K562 (cell line): Measurements from ENCODE around the gene ZNF500. TPM values are rescaled to one million over a fixed set of nuclear protein-coding genes. Genes with fewer than 3 reads are reported as not detected.

ENCODE experiments used
- ATAC-seq: fragments of 200-7000 bp; cut with Tn5 transposase; 3 replicates; pipeline ENCODE4 v1.9.1; 2020; ENCODE audit warnings: moderate library complexity
- BruUV-seq: library from RNA; stranded (reverse); fragments of 400-500 nt; replicated peaks from 2 replicates; lab custom pipeline; 2021; lab: Mats Ljungman, UMichigan
- CTCF ChIA-PET: fragments of 300-600 bp; formaldehyde crosslinking; extraction: SDS; loops from one replicate; lab custom pipeline; 2021; ENCODE audit warnings: low intra/inter-chr PET ratio; lab: Yijun Ruan, JAX
- POLR2A ChIA-PET: fragments of 300-600, 350-650 bp; sonication (Branson Sonifier 250); formaldehyde crosslinking; extraction: SDS; loops from one replicate; lab custom pipeline; 2021; ENCODE audit warnings: antibody characterized with exemption, inconsistent platforms; lab: Yijun Ruan, JAX
- DNase-seq, 4 experiments: peaks; one replicate each; pipeline versions ENCODE4 v3.0.0 to v3.0.0-alpha.2; 2011 to 2018; ENCODE audit warnings: low spot score in 3 of 4, mixed read lengths in 3 of 4; ENCODE audit errors: extremely low read depth in 1 of 4
- FAIRE-seq: peaks from 2 replicates; lab custom pipeline; 2011; peaks lifted over from hg19 to GRCh38; lab: Jason Lieb, UNC
- H2AFZ ChIP-seq: 2 replicates; pipeline ENCODE4 v1.6.0; 2011; ENCODE audit warnings: low read depth, low read length, control low read depth, inconsistent platforms
- H3K27ac ChIP-seq: fragments of 200-600 bp; 3 replicates; pipeline ENCODE4 v1.8.0; 2011; ENCODE audit warnings: low read depth, mild to moderate bottlenecking, control low read depth, inconsistent platforms, low read length, moderate library complexity, mixed read lengths; ENCODE audit errors: extremely low read depth
- H3K27me3 ChIP-seq, 2 experiments: fragments of 300-600 bp in 1 of 2; 2 replicates in 1 of 2; 3 replicates in 1 of 2; pipeline versions ENCODE4 v1.6.0 to v1.8.0; 2011; ENCODE audit warnings: inconsistent platforms in 2 of 2, low read length in 2 of 2, mild to moderate bottlenecking in 1 of 2, mixed read lengths in 1 of 2, moderate library complexity in 1 of 2; ENCODE audit not compliant: control insufficient read depth in 2 of 2, insufficient read depth in 2 of 2
- H3K36me3 ChIP-seq: fragments of 300-600 bp; 3 replicates; pipeline ENCODE4 v1.8.0; 2011; ENCODE audit warnings: mild to moderate bottlenecking, low read length, inconsistent platforms; ENCODE audit not compliant: control insufficient read depth, insufficient read depth
- H3K4me1 ChIP-seq, 2 experiments: fragments of 200-600 bp in 1 of 2; replicated peaks in 1 of 2; 2 replicates in 1 of 2; 3 replicates in 1 of 2; pipeline versions ENCODE4 v1.5.1 to v1.8.0; 2011; ENCODE audit warnings: inconsistent platforms in 2 of 2, low read length in 2 of 2, mild to moderate bottlenecking in 1 of 2, mixed read lengths in 1 of 2, moderate library complexity in 1 of 2; ENCODE audit not compliant: control insufficient read depth in 2 of 2, insufficient read depth in 2 of 2
- H3K4me2 ChIP-seq: 2 replicates; pipeline ENCODE4 v1.6.1; 2011; ENCODE audit warnings: low read length, control low read depth, inconsistent platforms, mixed read lengths; ENCODE audit not compliant: insufficient read depth
- H3K4me3 ChIP-seq: fragments of 200-600 bp; sonication (generic), shearing (Covaris generic); 2 replicates; pipeline ENCODE4 v1.5.1; 2016; ENCODE audit warnings: control low read depth, inconsistent platforms
- H3K79me2 ChIP-seq: fragments of 200-600 bp; 3 replicates; pipeline ENCODE4 v1.8.0; 2011; ENCODE audit warnings: low read length, inconsistent platforms; ENCODE audit not compliant: control insufficient read depth, insufficient read depth
- H3K9ac ChIP-seq, 2 experiments: 2 replicates each; pipeline versions ENCODE4 v1.6.0 to v1.6.1; 2011; ENCODE audit warnings: low read depth in 2 of 2, low read length in 2 of 2, control low read depth in 1 of 2, inconsistent platforms in 1 of 2, mild to moderate bottlenecking in 1 of 2, mixed read lengths in 1 of 2; ENCODE audit not compliant: insufficient read depth in 1 of 2
- H3K9me1 ChIP-seq: one replicate; pipeline ENCODE4 v1.6.0; 2011; ENCODE audit warnings: inconsistent platforms, mild to moderate bottlenecking, low read length, moderate library complexity; ENCODE audit not compliant: control insufficient read depth, insufficient read depth
- H3K9me3 ChIP-seq: replicated peaks from 2 replicates; pipeline ENCODE4 v1.5.1; 2011; ENCODE audit warnings: low read depth, low read length, inconsistent platforms; ENCODE audit not compliant: control insufficient read depth, insufficient read depth
- H4K20me1 ChIP-seq: replicated peaks from 2 replicates; pipeline ENCODE4 v1.6.1; 2011; ENCODE audit warnings: low read length, inconsistent platforms, mixed read lengths; ENCODE audit not compliant: control insufficient read depth, insufficient read depth
- ARID2 ChIP-seq: fragments of 450-650 bp; IDR thresholded peaks from 2 replicates; pipeline ENCODE4 v1.6.1; 2017; ENCODE audit warnings: antibody characterized with exemption, mild to moderate bottlenecking
- ATF1 ChIP-seq, 2 experiments: fragments of 450-650 bp in 1 of 2; IDR thresholded peaks; 2 replicates each; pipeline ENCODE4 v1.6.1; 2016; ENCODE audit warnings: missing compliant biosample characterization in 1 of 2, missing genetic modification characterization in 1 of 2
- BCOR ChIP-seq: fragments of 450-650 bp; IDR thresholded peaks from 2 replicates; pipeline ENCODE4 v1.6.1; 2016
- BHLHE40 ChIP-seq: IDR thresholded peaks from 2 replicates; pipeline ENCODE4 v1.6.1; 2011; ENCODE audit warnings: low read length, improper control_type of control experiment
- CBFA2T3 ChIP-seq: fragments of 450-650 bp; IDR thresholded peaks from 2 replicates; pipeline ENCODE4 v1.6.1; 2017
- CBX1 ChIP-seq: sonication (generic); IDR thresholded peaks from 2 replicates; pipeline ENCODE4 v1.6.1; 2016; ENCODE audit warnings: antibody characterized with exemption, low read depth, mild to moderate bottlenecking
- CHD2 ChIP-seq: IDR thresholded peaks from 2 replicates; pipeline ENCODE4 v1.6.1; 2011; ENCODE audit warnings: low read depth, low read length
- FOXA1 ChIP-seq: fragments of 450-650 bp; IDR thresholded peaks from 2 replicates; pipeline ENCODE4 v1.6.1; 2016; ENCODE audit warnings: mild to moderate bottlenecking, borderline replicate concordance
- HMGXB4 ChIP-seq: sonication (generic); formaldehyde crosslinking; IDR thresholded peaks from 2 replicates; pipeline ENCODE4 v1.8.1; 2023; ENCODE audit warnings: mild to moderate bottlenecking, missing genetic modification reagents
- NR0B1 ChIP-seq: fragments of 450-650 bp; IDR thresholded peaks from one replicate; pipeline ENCODE4 v1.6.1; 2018; ENCODE audit warnings: mild to moderate bottlenecking, moderate library complexity; ENCODE audit not compliant: partially characterized antibody
- PHF20 ChIP-seq: fragments of 450-650 bp; IDR thresholded peaks from 2 replicates; pipeline ENCODE4 v1.6.1; 2018; ENCODE audit not compliant: partially characterized antibody
- SLC30A9 ChIP-seq: fragments of 250-450 bp; sonication (Bioruptor Pico); IDR thresholded peaks from 2 replicates; pipeline ENCODE4 v1.8.0; 2022; ENCODE audit warnings: mild to moderate bottlenecking, moderate library complexity
- SMARCB1 ChIP-seq: IDR thresholded peaks from 2 replicates; pipeline ENCODE4 v1.6.1; 2011; ENCODE audit warnings: improper control_type of control experiment, low read depth; ENCODE audit not compliant: insufficient read length
- SNRNP70 ChIP-seq: fragments of 200-400 bp; formaldehyde crosslinking; optimal IDR thresholded peaks from 2 replicates; pipeline ENCODE3; 2017; ENCODE audit warnings: low read depth, low read length
- SRF ChIP-seq, 2 experiments: fragments of 250-450, 450-650 bp in 1 of 2; sonication (Bioruptor Pico) in 1 of 2; sonication (generic) in 1 of 2; formaldehyde crosslinking; IDR thresholded peaks; 2 replicates each; pipeline versions ENCODE4 v1.5.0 to v1.5.1; 2020 to 2022; ENCODE audit warnings: mild to moderate bottlenecking in 1 of 2, missing genetic modification reagents in 1 of 2
- TAF7 ChIP-seq: fragments of 450-650 bp; IDR thresholded peaks from 2 replicates; pipeline ENCODE4 v1.6.1; 2016; ENCODE audit warnings: missing genetic modification characterization, missing compliant biosample characterization
- ZNF146 ChIP-seq: IDR thresholded peaks from one replicate; pipeline ENCODE4 v1.6.1; 2018; ENCODE audit warnings: missing compliant biosample characterization; ENCODE audit not compliant: unreplicated experiment
- ZNF280A ChIP-seq: fragments of 450-650 bp; IDR thresholded peaks from 2 replicates; pipeline ENCODE4 v1.6.1; 2018; ENCODE audit warnings: mild to moderate bottlenecking, low read depth; ENCODE audit not compliant: partially characterized antibody
- ZNF512 ChIP-seq: IDR thresholded peaks from 2 replicates; pipeline ENCODE4 v1.6.1; 2016; ENCODE audit warnings: missing genetic modification characterization, missing compliant biosample characterization
- WGBS: fragments of 100-300 bp; shearing (Covaris generic); methylation state at CpG from one replicate; pipeline ENCODE4 v1.1.6; 2016; ENCODE audit warnings: low coverage, mixed read lengths; ENCODE audit not compliant: insufficient coverage; ENCODE audit errors: missing lambda C conversion rate; 5-methylcytosine and 5-hydroxymethylcytosine counted together
- in situ Hi-C: fragments of 300-500 bp; cut with MboI; formaldehyde crosslinking; loops from 4 replicates; pipeline ENCODE4 v1.15.0; 2018; ENCODE audit warnings: inconsistent platforms, mixed read lengths
- intact Hi-C: fragments of 100-400 bp; cut with micrococcal nuclease; formaldehyde crosslinking; loops from 2 replicates; pipeline ENCODE4 v1.14.2; 2022
- polyA plus RNA-seq, 8 experiments: library from polyadenylated mRNA; depleted of rRNA in 4 of 8; stranded (reverse) in 5 of 8; unstranded in 3 of 8; fragments of >200 nt; fragmentation: Nextera tagmentation in 2 of 8; fragmentation: Illumina TruSeq in 1 of 8; extraction: Ambion mirVana in 2 of 8; extraction: Trizol in 1 of 8; gene quantifications; 2 replicates each; pipeline versions ENCODE4 v1.2.1 to v1.2.3, GENCODE V29; 2011 to 2014; ENCODE audit warnings: inconsistent platforms in 1 of 8, missing spikeins in 1 of 8
- total RNA-seq, 7 experiments: library from RNA; depleted of rRNA in 6 of 7; stranded (reverse); fragments of >200 nt in 6 of 7; fragmentation: Illumina TruSeq in 2 of 7; extraction: Trizol in 2 of 7; gene quantifications; 2 replicates each; pipeline versions ENCODE4 v1.2.1 to v1.2.3, GENCODE V29; 2011 to 2021; ENCODE audit warnings: low replicate concordance in 1 of 7

Gene ZNF500
- total and polyA plus RNA-seq, 9 of the 15 experiments (the other 6 are each of a cell fraction or from before 2014, with no cell fraction given), result 0.80 to 20.8 (median 5.3) TPM

- H3K4me3 ChIP-seq, result no peak overlapping the region
- no peaks in the 10 kb centered on the region for H3K9me1 ChIP-seq
- intact Hi-C loops, result no loop called here
- ATAC-seq (no peak), FAIRE-seq (no peak), DNase-seq (no peak)
- 89% methylated on average over 6 of the region's 6 CpGs for WGBS
- peaks cover 11% of the 10 kb centered on the region for H3K9me3 ChIP-seq
- CTCF ChIA-PET, result no interaction called here
- no peaks in the 10 kb centered on the region for H3K27me3 ChIP-seq
- no peak overlapping the region for H2AFZ ChIP-seq
- no peaks in the 10 kb centered on the region; the same call in 2 of the 3 replicates for H3K79me2 ChIP-seq
- H4K20me1 ChIP-seq, result no peaks in the 10 kb centered on the region
- H3K4me2 ChIP-seq, result no peak overlapping the region
- H3K4me1 ChIP-seq, result peaks cover 0 to 2% of the 10 kb centered on the region in 2 experiments; a peak in 1 of 5 replicates
- no TSS peak for BruUV-seq
- H3K27ac ChIP-seq, result no peak overlapping the region
- in situ Hi-C loops, result no loop called here
- POLR2A ChIA-PET, result interaction anchor here (1.6 to 2.2 kb wide), 2 partner anchors 11 to 13 kb away, joined by 4 to 9 read pairs; no protein-coding TSS in a partner anchor
- no peak overlapping the region for H3K9ac ChIP-seq
- peaks cover 81% of the 10 kb centered on the region for H3K36me3 ChIP-seq
- no peak for TF ChIP-seq SNRNP70
- TF ChIP-seq CBFA2T3, result no peak
- TF ChIP-seq FOXA1, result no peak
- no peak for TF ChIP-seq HMGXB4
- TF ChIP-seq CHD2, result no peak
- no peak for TF ChIP-seq ARID2
- no peak for TF ChIP-seq NR0B1
- no peak for TF ChIP-seq SMARCB1
- TF ChIP-seq PHF20, result peak; percentile 50
- TF ChIP-seq BCOR, result peak; percentile 86
- no peak for TF ChIP-seq BHLHE40
- TF ChIP-seq ZNF512 (tag), result no peak
- no peak for TF ChIP-seq ZNF280A
- TF ChIP-seq SRF (CRISPR knock-in tag; IDR thresholded peaks at IDR 0.05), result no peak
- peak; percentile 99 for TF ChIP-seq ZNF146 (CRISPR knock-in tag)
- TF ChIP-seq SLC30A9 (CRISPR knock-in tag), result no peak
- TF ChIP-seq CBX1, result peak; percentile 68; the same call in 1 of the 2 replicates
- TF ChIP-seq TAF7 (tag), result no peak
- TF ChIP-seq ATF1 (CRISPR knock-in tag; IDR thresholded peaks at IDR 0.05), result no peak
- TF ChIP-seq ATF1 (tag; IDR thresholded peaks at IDR 0.05), result no peak
Observed at GRCh38 chr16:4755687-4756086, 11.3 kb downstream of the ZNF500 start.
